ENCODE data around the gene CTCFL.

The CTCFL gene

DNA sequence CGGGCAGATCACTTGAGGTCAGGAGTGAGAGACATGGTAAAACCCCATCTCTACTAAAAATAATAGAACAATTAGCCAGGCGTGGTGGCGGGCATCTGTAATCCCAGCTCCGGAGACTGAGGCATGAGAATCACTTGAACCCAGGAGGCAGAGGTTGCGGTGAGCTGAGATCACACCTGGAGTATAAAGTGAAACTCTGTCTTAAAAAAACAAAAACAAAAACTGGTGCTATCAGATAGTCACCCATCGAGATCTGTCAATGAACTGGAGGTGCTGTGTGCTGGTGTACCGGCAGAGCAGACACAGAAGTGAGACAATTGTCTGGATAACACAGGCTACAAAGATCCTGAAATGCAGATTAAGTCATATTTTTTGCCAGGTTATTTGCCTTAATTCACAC, 24.7 kb downstream of the CTCFL start:
- no peak for DNase-seq (ENCODE audit: low spot score)
- TF ChIP-seq, protein P1, sequence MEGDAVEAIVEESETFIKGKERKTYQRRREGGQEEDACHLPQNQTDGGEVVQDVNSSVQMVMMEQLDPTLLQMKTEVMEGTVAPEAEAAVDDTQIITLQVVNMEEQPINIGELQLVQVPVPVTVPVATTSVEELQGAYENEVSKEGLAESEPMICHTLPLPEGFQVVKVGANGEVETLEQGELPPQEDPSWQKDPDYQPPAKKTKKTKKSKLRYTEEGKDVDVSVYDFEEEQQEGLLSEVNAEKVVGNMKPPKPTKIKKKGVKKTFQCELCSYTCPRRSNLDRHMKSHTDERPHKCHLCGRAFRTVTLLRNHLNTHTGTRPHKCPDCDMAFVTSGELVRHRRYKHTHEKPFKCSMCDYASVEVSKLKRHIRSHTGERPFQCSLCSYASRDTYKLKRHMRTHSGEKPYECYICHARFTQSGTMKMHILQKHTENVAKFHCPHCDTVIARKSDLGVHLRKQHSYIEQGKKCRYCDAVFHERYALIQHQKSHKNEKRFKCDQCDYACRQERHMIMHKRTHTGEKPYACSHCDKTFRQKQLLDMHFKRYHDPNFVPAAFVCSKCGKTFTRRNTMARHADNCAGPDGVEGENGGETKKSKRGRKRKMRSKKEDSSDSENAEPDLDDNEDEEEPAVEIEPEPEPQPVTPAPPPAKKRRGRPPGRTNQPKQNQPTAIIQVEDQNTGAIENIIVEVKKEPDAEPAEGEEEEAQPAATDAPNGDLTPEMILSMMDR (IDR thresholded peaks at IDR 0.05) = no peak
- Histone ChIP-seq H3K27ac (no peak overlapping the region), H3K4me3 (no peak overlapping the region)

DNA sequence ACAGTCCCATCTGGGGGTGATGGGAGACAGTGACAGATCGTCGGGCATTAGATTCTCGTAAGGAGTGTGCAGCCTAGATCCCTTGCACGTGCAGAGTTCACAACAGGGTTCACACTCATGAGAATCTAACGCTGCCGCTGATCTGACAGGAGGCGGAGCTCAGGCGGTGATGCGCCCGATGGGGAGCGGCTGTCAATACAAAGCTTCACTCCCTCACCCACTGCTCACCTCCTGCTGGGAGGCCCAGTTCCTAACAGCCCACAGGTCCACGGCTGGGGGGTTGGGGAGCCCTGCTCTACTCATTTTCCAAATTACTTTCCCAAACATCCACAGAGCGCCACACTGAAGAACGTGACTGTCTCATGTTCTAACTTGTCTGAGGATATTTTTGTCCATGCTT, 25.3 kb downstream of the CTCFL start:
- no peak for DNase-seq (ENCODE audit: low spot score)

DNA sequence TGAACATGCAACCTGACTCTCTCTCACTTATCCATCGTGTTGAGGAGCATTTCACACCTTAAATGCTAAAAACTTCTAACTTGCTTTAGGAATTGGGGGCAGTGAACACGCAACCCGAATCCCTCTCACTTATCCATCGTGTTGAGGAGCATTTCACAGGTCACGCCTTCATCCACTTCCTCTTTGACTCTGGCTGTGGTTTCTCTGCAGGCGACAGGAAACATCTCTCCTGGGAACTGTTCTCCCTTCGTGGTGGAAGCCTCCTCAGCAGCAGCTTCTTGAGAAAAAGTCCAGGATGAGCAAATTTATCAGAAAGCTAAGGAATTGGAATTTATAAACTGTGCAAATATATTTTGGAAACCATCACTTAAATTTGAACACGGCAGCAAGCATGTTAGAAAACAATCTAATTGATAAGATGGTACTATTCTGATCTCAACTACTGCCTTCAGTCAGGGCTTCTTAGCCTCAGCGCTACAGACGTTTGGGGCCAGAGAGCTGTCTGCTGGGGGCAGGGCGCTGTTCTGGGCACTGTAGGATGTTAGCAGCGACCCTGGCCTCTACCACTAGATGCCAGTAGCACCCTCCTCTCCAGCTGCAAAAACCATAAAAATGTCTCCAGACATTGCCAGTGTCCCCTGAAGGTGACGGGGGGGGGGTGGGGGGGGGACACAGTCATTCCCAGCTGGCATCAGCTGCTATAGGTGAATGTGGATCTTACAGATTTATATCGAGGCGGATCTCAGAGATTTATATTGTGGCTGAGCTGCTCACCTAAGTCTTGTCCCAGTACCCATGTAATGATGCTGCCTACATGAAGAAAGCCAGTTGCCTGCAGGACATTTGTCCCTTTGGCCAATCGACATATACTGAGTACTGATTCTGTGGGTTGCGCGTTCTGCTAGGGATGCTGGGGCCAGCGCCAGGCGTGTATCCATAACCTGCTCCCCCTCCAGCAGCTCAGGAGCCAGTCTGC, 26.2 kb downstream of the CTCFL start:
- no peak for DNase-seq (ENCODE audit: low spot score)

More for the DNA sequence above, 25.3 kb downstream of the CTCFL start:
- Histone ChIP-seq H3K27ac (no peak overlapping the region), H3K4me3 (no peak overlapping the region)
- TF ChIP-seq, protein P1 (IDR thresholded peaks at IDR 0.05) = no peak

DNA sequence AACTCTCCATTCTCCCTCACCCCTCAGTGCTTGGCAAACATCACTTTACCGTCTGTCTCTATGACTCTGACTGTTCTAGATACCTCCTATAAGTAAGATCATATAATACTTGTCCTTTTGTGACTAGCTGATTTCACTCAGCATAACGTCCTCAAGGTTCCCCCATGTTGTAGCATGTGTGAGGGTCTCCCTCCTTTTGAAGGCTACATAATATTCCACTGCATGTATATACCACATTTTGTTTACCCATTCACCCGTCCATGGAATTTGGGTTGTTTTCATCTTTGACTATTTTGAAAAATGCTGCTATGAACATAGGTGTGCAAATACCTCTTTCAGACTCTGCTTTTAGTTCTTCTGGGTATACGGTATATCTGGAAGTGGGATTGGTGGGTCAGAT, 28.3 kb downstream of the CTCFL start:
- no peak for DNase-seq (ENCODE audit: low spot score)
- TF ChIP-seq, protein P1 (IDR thresholded peaks at IDR 0.05) = no peak
- no peak overlapping the region for H3K4me3 ChIP-seq
- H3K27ac ChIP-seq = no peak overlapping the region

More for the DNA sequence above, 26.2 kb downstream of the CTCFL start:
- no peak overlapping the region for H3K4me3 ChIP-seq
- TF ChIP-seq, protein P1 (IDR thresholded peaks at IDR 0.05) = no peak
- no peak overlapping the region for H3K27ac ChIP-seq

DNA sequence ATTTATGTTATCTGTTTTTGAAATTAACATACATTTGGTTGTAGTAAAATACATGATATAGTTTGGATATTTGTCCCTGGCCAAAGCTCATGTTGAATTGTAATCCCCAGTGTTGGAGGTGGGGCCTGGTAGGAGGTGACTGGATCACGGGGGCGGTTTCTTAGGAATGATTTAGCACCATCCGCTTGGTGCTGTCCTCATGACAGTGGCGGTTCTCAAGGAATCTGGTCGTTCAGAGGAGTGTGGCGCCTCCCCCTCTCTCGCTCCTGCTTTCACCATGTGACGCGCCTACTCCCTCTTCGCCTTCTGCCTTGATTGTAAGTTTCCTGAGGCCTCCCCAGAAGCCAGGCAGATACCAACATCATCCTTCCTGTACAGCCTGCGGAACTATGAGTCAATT, 29.0 kb downstream of the CTCFL start:
- TF ChIP-seq, protein P1 (IDR thresholded peaks at IDR 0.05) = no peak
- H3K27ac ChIP-seq = no peak overlapping the region
- no peak overlapping the region for H3K4me3 ChIP-seq
- DNase-seq (ENCODE audit: low spot score) = peak; percentile 59

DNA sequence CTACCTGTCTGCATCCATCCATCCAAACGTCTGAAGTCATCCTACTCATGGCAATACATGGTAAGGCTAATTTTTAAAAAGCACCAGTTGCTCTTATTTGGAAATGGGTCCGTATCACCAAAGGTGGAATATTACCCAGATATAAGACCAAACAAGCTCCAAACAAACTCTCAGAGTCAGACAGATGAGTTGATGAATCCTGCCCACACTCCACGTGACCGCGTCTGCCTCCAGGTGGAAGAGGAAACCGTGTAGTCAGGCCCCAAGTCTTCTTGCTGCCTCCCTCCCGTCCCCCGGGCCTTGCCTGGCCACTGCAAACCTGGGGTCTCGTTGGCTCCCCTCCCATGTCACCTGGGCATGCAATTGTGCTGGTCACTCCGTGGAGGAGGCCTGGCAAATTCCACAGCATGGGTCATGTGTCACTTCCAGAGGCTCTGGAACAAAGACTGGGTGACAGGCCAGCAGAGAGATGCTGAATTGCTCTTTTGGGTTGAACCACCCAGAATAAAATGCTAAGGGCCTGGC, 31.8 kb downstream of the CTCFL start:
- TF ChIP-seq, protein P1 (IDR thresholded peaks at IDR 0.05) = no peak
- no peak overlapping the region for H3K27ac ChIP-seq
- no peak for DNase-seq (ENCODE audit: low spot score)

More for the DNA sequence above, 31.8 kb downstream of the CTCFL start:
- no peak overlapping the region for H3K4me3 ChIP-seq
